ENCODE measurements around the gene ACSM6.

Gene ACSM6

DNA sequence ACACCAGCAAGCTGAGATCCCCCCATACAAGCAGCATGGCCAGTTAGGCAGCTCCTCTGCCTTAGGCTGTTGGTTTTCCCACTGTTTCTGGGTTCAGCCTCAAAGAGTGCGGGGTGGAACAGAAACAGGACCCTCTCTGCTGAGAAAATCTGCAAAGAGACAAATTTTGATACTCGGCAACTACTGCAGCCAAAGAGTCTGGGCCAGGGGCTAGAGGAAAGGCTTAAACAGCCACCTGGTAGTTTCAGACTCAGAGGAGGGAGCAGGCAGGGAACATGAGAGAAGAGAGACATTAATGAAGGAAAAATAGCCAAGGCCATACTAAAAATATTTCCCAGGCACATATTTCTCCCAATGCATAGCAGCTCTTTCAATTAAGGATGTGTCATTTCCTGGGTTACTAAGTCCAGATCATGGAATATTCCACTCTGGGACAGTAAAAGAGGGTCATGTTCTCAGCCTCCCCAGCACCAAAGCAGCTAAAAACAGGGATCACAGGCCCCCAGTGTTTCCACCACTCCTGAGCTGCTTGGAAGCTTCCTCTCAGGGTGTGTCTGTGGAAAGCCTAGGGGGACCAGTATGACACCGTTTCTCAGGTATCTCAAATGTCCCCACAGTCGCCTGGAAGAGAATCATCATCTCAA, 67.0 kb downstream of the ACSM6 start:
- H3K4me3 ChIP-seq (ENCODE audit: low read depth, low read length) = no peak overlapping the region
- no peak for DNase-seq (ENCODE audit: low read depth)
- TF ChIP-seq, protein P1, sequence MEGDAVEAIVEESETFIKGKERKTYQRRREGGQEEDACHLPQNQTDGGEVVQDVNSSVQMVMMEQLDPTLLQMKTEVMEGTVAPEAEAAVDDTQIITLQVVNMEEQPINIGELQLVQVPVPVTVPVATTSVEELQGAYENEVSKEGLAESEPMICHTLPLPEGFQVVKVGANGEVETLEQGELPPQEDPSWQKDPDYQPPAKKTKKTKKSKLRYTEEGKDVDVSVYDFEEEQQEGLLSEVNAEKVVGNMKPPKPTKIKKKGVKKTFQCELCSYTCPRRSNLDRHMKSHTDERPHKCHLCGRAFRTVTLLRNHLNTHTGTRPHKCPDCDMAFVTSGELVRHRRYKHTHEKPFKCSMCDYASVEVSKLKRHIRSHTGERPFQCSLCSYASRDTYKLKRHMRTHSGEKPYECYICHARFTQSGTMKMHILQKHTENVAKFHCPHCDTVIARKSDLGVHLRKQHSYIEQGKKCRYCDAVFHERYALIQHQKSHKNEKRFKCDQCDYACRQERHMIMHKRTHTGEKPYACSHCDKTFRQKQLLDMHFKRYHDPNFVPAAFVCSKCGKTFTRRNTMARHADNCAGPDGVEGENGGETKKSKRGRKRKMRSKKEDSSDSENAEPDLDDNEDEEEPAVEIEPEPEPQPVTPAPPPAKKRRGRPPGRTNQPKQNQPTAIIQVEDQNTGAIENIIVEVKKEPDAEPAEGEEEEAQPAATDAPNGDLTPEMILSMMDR (IDR thresholded peaks at IDR 0.05; ENCODE audit: control insufficient read depth, extremely low read depth, insufficient read depth) = no peak

GRCh38 chr10:95261926-95262325, 67.9 kb downstream of the ACSM6 start:
- TF ChIP-seq, protein P1 (IDR thresholded peaks at IDR 0.05; ENCODE audit: control insufficient read depth, extremely low read depth, insufficient read depth) = no peak
- H3K4me3 ChIP-seq (ENCODE audit: low read depth, low read length) = no peak overlapping the region
- no peak for DNase-seq (ENCODE audit: low read depth)

- DNase-seq (ENCODE audit: low read depth) = no peak
- TF ChIP-seq, protein P1 (IDR thresholded peaks at IDR 0.05; ENCODE audit: control insufficient read depth, extremely low read depth, insufficient read depth) = no peak
Observed at GRCh38 chr10:95262763-95263518, 68.9 kb downstream of the ACSM6 start.

DNA sequence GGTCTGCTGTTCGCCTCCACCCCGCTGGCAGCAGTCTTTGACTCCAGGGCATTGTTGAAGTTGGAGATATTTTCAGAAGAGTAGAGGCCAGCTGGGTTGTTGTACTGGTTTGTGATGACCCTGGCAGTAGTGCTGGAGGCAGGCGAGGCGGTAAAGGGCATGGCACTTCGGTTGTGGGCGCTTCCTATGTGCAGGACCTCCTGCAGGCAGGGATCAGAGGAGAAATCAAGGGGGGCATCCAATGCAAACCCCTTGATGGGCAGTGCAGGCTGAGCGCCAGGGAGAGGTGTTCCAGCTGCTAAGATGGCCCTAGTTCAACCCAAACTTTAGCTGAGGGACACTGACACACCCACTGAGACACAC, 69.8 kb downstream of the ACSM6 start:
- DNase-seq (ENCODE audit: low read depth) = no peak

More at GRCh38 chr10:95262763-95263518, 68.9 kb downstream of the ACSM6 start:
- no peak overlapping the region for H3K4me3 ChIP-seq (ENCODE audit: low read depth, low read length)

GRCh38 chr10:95264227-95265051, 70.4 kb downstream of the ACSM6 start:
- DNase-seq (ENCODE audit: low read depth) = no peak
- TF ChIP-seq, protein P1 (IDR thresholded peaks at IDR 0.05; ENCODE audit: control insufficient read depth, extremely low read depth, insufficient read depth) = no peak

More for the DNA sequence above, 69.8 kb downstream of the ACSM6 start:
- H3K4me3 ChIP-seq (ENCODE audit: low read depth, low read length) = no peak overlapping the region
- TF ChIP-seq, protein P1 (IDR thresholded peaks at IDR 0.05; ENCODE audit: control insufficient read depth, extremely low read depth, insufficient read depth) = no peak

DNA sequence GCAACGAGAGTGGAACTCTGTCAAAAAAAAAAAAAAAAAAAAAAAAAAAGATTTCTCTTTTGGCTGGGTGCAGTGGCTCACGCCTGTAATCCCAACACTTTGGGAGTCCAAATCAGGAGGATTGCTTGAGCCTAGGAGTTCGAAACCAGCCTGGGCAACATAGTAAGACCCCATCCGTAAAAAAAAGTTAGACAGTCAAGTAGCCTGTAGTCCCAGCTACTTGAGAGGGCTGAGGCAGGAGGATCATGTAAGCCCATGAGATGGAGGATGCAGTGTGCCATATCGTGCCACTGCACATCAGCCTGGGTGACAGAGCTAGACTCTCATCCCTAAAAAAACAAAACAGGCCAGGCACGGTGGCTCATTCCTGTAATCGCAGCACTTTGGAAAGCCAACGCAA, 71.5 kb downstream of the ACSM6 start:
- TF ChIP-seq, protein P1 (IDR thresholded peaks at IDR 0.05; ENCODE audit: control insufficient read depth, extremely low read depth, insufficient read depth) = no peak
- no peak for DNase-seq (ENCODE audit: low read depth)

More at GRCh38 chr10:95264227-95265051, 70.4 kb downstream of the ACSM6 start:
- no peak overlapping the region for H3K4me3 ChIP-seq (ENCODE audit: low read depth, low read length)

More for the DNA sequence above, 71.5 kb downstream of the ACSM6 start:
- no peak overlapping the region for H3K4me3 ChIP-seq (ENCODE audit: low read depth, low read length)
